ENCODE measurements around the gene GASK1B. TPM values are rescaled to one million over a fixed set of nuclear protein-coding genes. Genes with fewer than 3 reads are reported as not detected.

The GASK1B gene
- 0.07 and 0.42 TPM in 2 replicates for total RNA-seq (2014; rRNA removed; shearing (Covaris generic))

GRCh38 chr4:158172261-158173258 lies at the start of gene GASK1B:
Gene GASK1B, minus strand, starts transcription at chr4:158173025. Its CDS starts 1,650 bp downstream, at chr4:158171375.
- H3K4me3 ChIP-seq (ENCODE audit: insufficient read depth, low read depth, low read length), result no peak within 1 kb of the TSS
- peak; percentile 44 for DNase-seq
- H3K36me3 ChIP-seq (replicated peaks; ENCODE audit: control insufficient read depth, insufficient read depth, low read length), result no peaks in the 10 kb centered on the region
- no peaks in the 10 kb centered on the region for H3K27me3 ChIP-seq (ENCODE audit: control insufficient read depth, insufficient read depth, low read length)

DNA sequence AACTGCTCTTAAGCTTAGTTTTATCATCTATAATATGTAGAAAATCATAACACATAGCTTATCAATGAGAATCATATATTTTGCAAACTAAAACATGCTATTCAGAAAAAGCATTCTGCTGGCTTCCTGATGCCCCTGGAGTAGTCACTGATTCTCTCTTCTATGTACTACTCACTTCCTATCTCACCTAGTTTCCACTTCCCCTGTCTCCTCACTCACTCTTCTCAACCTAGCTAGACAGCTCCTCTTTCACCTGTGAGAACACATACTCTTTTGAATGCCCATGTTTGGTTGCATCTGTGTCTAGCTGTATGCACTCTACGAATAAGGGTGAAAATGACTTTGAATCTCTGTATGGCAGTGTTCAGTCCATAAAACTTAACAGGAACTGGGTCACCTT lies 46.8 kb upstream of the GASK1B start:
- Histone ChIP-seq H3K4me3 (ENCODE audit: insufficient read depth, low read depth, low read length) (no peak overlapping the region), H3K27me3 (ENCODE audit: control insufficient read depth, insufficient read depth, low read length) (no peaks in the 10 kb centered on the region), H3K36me3 (replicated peaks; ENCODE audit: control insufficient read depth, insufficient read depth, low read length) (no peaks in the 10 kb centered on the region)
- DNase-seq, result no peak

GRCh38 chr4:158217763-158218162 lies 44.9 kb upstream of the GASK1B start:
- DNase-seq, result no peak
- H3K36me3 ChIP-seq (replicated peaks; ENCODE audit: control insufficient read depth, insufficient read depth, low read length), result no peaks in the 10 kb centered on the region
- H3K27me3 ChIP-seq (ENCODE audit: control insufficient read depth, insufficient read depth, low read length), result no peaks in the 10 kb centered on the region
- H3K4me3 ChIP-seq (ENCODE audit: insufficient read depth, low read depth, low read length), result no peak overlapping the region

GRCh38 chr4:158214856-158215255 lies 42.0 kb upstream of the GASK1B start:
- H3K27me3 ChIP-seq (ENCODE audit: control insufficient read depth, insufficient read depth, low read length), result no peaks in the 10 kb centered on the region
- H3K4me3 ChIP-seq (ENCODE audit: insufficient read depth, low read depth, low read length), result no peak overlapping the region
- H3K36me3 ChIP-seq (replicated peaks; ENCODE audit: control insufficient read depth, insufficient read depth, low read length), result no peaks in the 10 kb centered on the region
- DNase-seq, result no peak

DNA sequence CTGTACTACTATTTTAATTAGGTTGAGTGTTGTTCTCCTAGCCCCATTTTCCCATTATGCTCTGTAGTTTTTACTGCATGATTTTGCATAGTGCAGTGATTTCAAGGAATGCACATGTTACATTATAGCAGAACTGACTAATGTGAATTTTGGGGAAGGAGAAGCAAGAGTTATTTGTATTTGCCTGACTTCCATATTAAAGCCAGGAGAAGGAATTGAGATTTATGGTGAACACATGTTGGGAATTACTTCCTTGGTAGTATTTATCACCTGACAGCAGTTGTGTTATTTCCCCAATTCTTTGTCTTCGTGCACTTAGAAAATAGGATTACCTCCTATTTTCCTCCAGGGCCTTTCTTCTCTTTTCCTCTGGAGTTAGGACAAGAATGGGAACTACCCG lies 40.6 kb upstream of the GASK1B start:
- DNase-seq, result no peak
- H3K36me3 ChIP-seq (replicated peaks; ENCODE audit: control insufficient read depth, insufficient read depth, low read length), result no peaks in the 10 kb centered on the region

GRCh38 chr4:158211222-158211621 lies 38.4 kb upstream of the GASK1B start:
- H3K27me3 ChIP-seq (ENCODE audit: control insufficient read depth, insufficient read depth, low read length), result no peaks in the 10 kb centered on the region
- DNase-seq, result no peak
- H3K36me3 ChIP-seq (replicated peaks; ENCODE audit: control insufficient read depth, insufficient read depth, low read length), result no peaks in the 10 kb centered on the region
- H3K4me3 ChIP-seq (ENCODE audit: insufficient read depth, low read depth, low read length), result no peak overlapping the region

More for the DNA sequence above, 40.6 kb upstream of the GASK1B start:
- H3K27me3 ChIP-seq (ENCODE audit: control insufficient read depth, insufficient read depth, low read length), result no peaks in the 10 kb centered on the region
- H3K4me3 ChIP-seq (ENCODE audit: insufficient read depth, low read depth, low read length), result no peak overlapping the region

- Histone ChIP-seq H3K4me3 (ENCODE audit: insufficient read depth, low read depth, low read length) (peak within 1 kb of the TSS; percentile 31), H3K27me3 (ENCODE audit: control insufficient read depth, insufficient read depth, low read length) (no peaks in the 10 kb centered on the region), H3K36me3 (replicated peaks; ENCODE audit: control insufficient read depth, insufficient read depth, low read length) (no peaks in the 10 kb centered on the region)
- DNase-seq, result peak; percentile 63
Measured at GRCh38 chr4:158209825-158210807, 37.3 kb upstream of the GASK1B start, which contains the start of gene TMEM144. Gene TMEM144, plus strand, starts transcription at chr4:158210486. Its CDS starts 2,182 bp downstream, at chr4:158212668.

DNA sequence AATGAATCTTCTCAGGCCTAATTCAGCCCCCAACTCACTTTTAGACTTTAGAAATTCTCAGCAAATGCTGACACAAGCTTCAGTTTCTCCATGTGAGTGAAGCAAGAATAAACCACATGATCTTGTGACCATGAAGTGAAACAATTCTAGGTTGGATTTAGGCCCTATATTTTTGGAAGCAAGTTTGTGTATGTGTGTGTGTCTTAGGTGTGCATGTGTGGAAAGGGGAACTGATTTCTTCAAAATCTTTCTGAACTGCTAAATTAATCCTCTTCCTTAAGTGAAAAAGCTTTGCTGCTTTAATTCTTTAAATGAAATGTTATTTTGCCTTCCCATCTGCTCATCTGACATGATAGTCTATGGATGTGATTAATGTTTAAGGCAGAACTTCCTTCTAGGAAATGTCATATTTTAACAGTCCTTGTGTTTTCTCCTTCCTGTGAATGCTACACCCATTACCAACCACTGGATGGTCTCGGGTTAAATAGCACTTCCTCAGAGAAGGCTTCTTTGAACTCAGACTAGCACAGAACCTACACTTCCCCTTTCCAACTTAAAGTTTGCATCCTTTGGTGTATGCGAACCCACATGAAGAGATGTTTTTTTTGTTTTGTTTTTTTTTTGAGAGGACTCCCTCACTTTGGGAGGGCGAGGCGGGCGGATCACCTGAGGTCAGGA lies 36.3 kb upstream of the GASK1B start:
- DNase-seq, result no peak

DNA sequence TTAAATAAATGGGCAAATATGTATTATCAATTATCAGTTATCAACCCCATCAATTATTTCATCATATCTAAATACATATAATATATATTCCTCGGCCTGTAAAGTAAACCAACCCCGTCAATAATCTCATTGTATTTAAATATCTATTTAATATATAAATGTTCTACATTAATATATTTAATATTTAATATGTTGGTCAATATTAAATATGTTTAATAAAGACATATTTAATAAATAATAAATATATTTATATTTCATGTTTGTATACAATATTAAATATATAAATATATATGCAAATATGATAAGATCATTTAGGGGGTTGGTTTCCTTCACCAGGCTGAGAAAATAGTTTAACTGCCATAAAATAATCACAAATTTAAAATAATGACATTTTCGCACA lies 31.1 kb upstream of the GASK1B start:
- no peaks in the 10 kb centered on the region for H3K27me3 ChIP-seq (ENCODE audit: control insufficient read depth, insufficient read depth, low read length)

More for the DNA sequence above, 36.3 kb upstream of the GASK1B start:
- H3K4me3 ChIP-seq (ENCODE audit: insufficient read depth, low read depth, low read length), result no peak overlapping the region
- H3K27me3 ChIP-seq (ENCODE audit: control insufficient read depth, insufficient read depth, low read length), result no peaks in the 10 kb centered on the region
- no peaks in the 10 kb centered on the region for H3K36me3 ChIP-seq (replicated peaks; ENCODE audit: control insufficient read depth, insufficient read depth, low read length)

DNA sequence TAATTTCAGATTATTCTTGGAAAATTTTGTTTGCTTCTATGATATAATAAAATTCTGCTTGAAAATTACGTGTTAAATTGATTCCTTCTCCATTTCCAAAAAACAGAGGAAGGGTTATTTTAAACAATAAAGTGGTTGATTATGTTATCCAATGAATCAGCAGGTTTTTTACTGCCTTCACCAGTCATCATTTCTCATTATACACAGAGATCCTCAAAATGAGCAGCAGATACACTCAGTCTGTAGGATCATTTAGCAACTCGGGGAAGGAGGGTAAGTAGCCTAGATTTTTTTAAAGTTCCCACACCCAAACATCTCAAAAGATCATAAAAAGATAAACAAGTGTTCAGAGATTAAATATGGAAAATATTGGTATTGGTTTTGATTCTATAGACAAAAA lies 30.6 kb upstream of the GASK1B start:
- Histone ChIP-seq H3K4me3 (ENCODE audit: insufficient read depth, low read depth, low read length) (no peak overlapping the region), H3K27me3 (ENCODE audit: control insufficient read depth, insufficient read depth, low read length) (no peaks in the 10 kb centered on the region), H3K36me3 (replicated peaks; ENCODE audit: control insufficient read depth, insufficient read depth, low read length) (no peaks in the 10 kb centered on the region)
- DNase-seq, result no peak

More for the DNA sequence above, 31.1 kb upstream of the GASK1B start:
- Histone ChIP-seq H3K4me3 (ENCODE audit: insufficient read depth, low read depth, low read length) (no peak overlapping the region), H3K36me3 (replicated peaks; ENCODE audit: control insufficient read depth, insufficient read depth, low read length) (no peaks in the 10 kb centered on the region)
- no peak for DNase-seq

DNA sequence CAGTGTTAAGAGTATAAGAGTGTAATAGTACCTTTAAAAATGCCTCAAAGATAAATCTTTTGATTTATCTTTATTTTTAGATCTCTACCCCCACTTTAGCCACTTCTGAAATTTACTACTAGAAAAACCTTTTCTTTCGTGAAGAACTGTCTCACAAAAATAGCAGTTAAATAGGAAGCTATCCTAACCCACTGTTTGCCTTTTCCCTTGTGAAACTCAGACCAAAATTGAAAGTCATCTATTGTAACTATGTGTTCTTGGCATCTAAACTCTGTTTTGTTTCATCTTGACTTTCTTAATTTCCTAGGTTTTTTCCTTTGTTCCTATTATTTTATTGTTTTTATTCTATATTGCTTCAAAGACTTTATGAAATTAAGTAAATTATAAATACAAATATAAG lies 29.7 kb upstream of the GASK1B start:
- H3K36me3 ChIP-seq (replicated peaks; ENCODE audit: control insufficient read depth, insufficient read depth, low read length), result no peaks in the 10 kb centered on the region
- no peaks in the 10 kb centered on the region for H3K27me3 ChIP-seq (ENCODE audit: control insufficient read depth, insufficient read depth, low read length)

DNA sequence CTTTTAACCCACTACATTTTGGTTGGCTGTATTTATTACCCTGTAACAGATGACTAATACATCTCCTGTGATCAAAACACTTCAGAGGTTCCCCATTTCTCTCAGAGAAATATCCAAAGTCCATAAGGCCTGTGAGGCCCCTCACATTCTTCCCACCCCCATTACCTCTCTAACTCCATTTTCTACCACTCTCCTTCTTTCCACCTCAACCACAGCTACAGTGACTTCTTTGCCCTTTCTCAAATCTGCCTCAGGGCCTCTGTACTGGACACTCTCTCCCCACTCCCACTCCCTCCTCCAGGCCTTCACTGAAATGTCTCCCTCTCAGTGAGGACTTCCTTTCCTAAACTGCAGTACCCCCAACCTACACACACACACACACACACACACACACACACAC lies 29.1 kb upstream of the GASK1B start:
- no peak overlapping the region for H3K4me3 ChIP-seq (ENCODE audit: insufficient read depth, low read depth, low read length)
- DNase-seq, result no peak
- no peaks in the 10 kb centered on the region for H3K27me3 ChIP-seq (ENCODE audit: control insufficient read depth, insufficient read depth, low read length)
- no peaks in the 10 kb centered on the region for H3K36me3 ChIP-seq (replicated peaks; ENCODE audit: control insufficient read depth, insufficient read depth, low read length)

More for the DNA sequence above, 29.7 kb upstream of the GASK1B start:
- DNase-seq, result no peak
- no peak overlapping the region for H3K4me3 ChIP-seq (ENCODE audit: insufficient read depth, low read depth, low read length)

DNA sequence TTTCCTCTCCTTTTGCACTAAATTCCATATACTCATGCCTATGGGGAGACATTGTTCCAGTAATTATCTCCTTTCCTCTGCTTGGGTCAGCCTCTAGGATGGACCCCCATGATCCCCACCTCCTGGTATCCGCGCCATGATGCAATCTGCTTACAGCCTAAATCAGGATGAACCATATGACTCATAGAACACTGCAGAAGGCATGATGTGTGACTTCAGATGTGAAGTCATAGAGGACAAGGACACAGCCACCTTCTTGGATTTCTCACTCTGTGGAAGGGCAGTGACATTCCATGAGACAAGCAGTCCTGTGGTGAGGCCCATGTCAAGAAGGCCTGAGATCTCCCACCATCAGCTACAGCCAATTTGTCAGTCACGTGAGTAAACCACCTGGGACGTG lies 28.5 kb upstream of the GASK1B start:
- H3K36me3 ChIP-seq (replicated peaks; ENCODE audit: control insufficient read depth, insufficient read depth, low read length), result no peaks in the 10 kb centered on the region

DNA sequence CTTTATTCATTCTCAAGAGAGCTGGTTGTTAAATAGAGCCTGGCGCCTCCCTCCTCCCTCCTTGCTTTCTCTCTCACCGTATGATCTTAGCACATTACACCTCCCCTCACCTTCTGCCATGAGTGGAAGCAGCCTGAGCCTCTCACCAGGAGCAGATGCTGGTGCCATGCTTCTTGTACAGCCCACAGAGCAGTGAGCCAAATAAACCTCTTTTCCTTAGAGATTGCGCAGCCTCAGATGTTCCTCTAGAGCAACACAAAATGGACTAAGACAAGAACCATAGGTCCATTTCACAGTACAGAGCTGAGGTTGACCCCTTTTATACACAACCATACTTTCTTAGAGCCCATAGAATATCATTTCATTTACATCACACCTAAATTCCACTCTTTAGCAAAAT lies 27.4 kb upstream of the GASK1B start:
- DNase-seq, result no peak
- H3K36me3 ChIP-seq (replicated peaks; ENCODE audit: control insufficient read depth, insufficient read depth, low read length), result no peaks in the 10 kb centered on the region

More for the DNA sequence above, 28.5 kb upstream of the GASK1B start:
- Histone ChIP-seq H3K27me3 (ENCODE audit: control insufficient read depth, insufficient read depth, low read length) (no peaks in the 10 kb centered on the region), H3K4me3 (ENCODE audit: insufficient read depth, low read depth, low read length) (no peak overlapping the region)
- DNase-seq, result no peak

More for the DNA sequence above, 27.4 kb upstream of the GASK1B start:
- Histone ChIP-seq H3K4me3 (ENCODE audit: insufficient read depth, low read depth, low read length) (no peak overlapping the region), H3K27me3 (ENCODE audit: control insufficient read depth, insufficient read depth, low read length) (no peaks in the 10 kb centered on the region)
